ENCODE data around the gene PRKAR1B.

- TF ChIP-seq CTCF (conservative IDR thresholded peaks at IDR 0.05; ENCODE audit: low read length) (no peak), EZH2phosphoT487 (IDR thresholded peaks at IDR 0.05; ENCODE audit: borderline replicate concordance, low read depth, low read length) (no peak)
These were observed 122.1 kb downstream of the PRKAR1B start for GRCh38 chr7:604884-605531.
